Measurements from ENCODE around the gene AMPD2.

The AMPD2 gene

GRCh38 chr1:109619576-109620400 is at the start of gene AMPD2, which contains the start of gene GNAT2:
AMPD2 (plus strand) TSS chr1:109619837; CDS start chr1:109621176, 1,339 bp downstream.
GNAT2 (minus strand) TSS chr1:109619616; CDS start chr1:109612870, 6,746 bp downstream.
- DNase-seq = peak; percentile 86

- no peak for DNase-seq
Measured at GRCh38 chr1:109570414-109570813, 49.2 kb upstream of the AMPD2 start.

GRCh38 chr1:109573785-109574184 is 45.9 kb upstream of the AMPD2 start:
- DNase-seq = no peak

GRCh38 chr1:109578947-109579443 is 40.6 kb upstream of the AMPD2 start:
- DNase-seq = no peak

GRCh38 chr1:109579491-109579890 is 40.1 kb upstream of the AMPD2 start:
- no peak for DNase-seq

GRCh38 chr1:109582021-109582420 is 37.6 kb upstream of the AMPD2 start:
- no peak for DNase-seq

GRCh38 chr1:109584766-109585165 is 34.9 kb upstream of the AMPD2 start:
- no peak for DNase-seq

- no peak for DNase-seq
Measured at GRCh38 chr1:109586055-109586454, 33.6 kb upstream of the AMPD2 start.

- no peak for DNase-seq
Measured at GRCh38 chr1:109589177-109589576, 30.5 kb upstream of the AMPD2 start.

GRCh38 chr1:109589679-109590078 is 30.0 kb upstream of the AMPD2 start:
- no peak for DNase-seq

GRCh38 chr1:109592916-109593315 is 26.7 kb upstream of the AMPD2 start:
- no peak for DNase-seq

GRCh38 chr1:109595531-109595930 is 24.1 kb upstream of the AMPD2 start:
- no peak for DNase-seq

- no peak for DNase-seq
Measured at GRCh38 chr1:109598156-109598555, 21.5 kb upstream of the AMPD2 start.

GRCh38 chr1:109598655-109599054 is 21.0 kb upstream of the AMPD2 start:
- no peak for DNase-seq

GRCh38 chr1:109603229-109603628 is 16.4 kb upstream of the AMPD2 start:
- no peak for DNase-seq

- DNase-seq = no peak
Measured at GRCh38 chr1:109605381-109605780, 14.3 kb upstream of the AMPD2 start.

- DNase-seq = no peak
Measured at GRCh38 chr1:109609881-109610280, 9.8 kb upstream of the AMPD2 start.

- no peak for DNase-seq
Measured at GRCh38 chr1:109610609-109611307, 8.9 kb upstream of the AMPD2 start.

- DNase-seq = no peak
Measured at GRCh38 chr1:109611308-109611990, 8.2 kb upstream of the AMPD2 start.

- no peak for DNase-seq
Measured at GRCh38 chr1:109613361-109614147, 6.1 kb upstream of the AMPD2 start.

- DNase-seq = peak; percentile 70
Measured at GRCh38 chr1:109615879-109616278, 3.8 kb upstream of the AMPD2 start.

- DNase-seq = no peak
Measured at GRCh38 chr1:109616391-109616790, 3.2 kb upstream of the AMPD2 start.
